ENCODE results near the gene GHR. TPM values are rescaled to one million over a fixed set of nuclear protein-coding genes. Genes with fewer than 3 reads are reported as not detected.

The GHR gene
- total RNA-seq, 1 donor from 2014 or later, result 6.6 TPM

DNA sequence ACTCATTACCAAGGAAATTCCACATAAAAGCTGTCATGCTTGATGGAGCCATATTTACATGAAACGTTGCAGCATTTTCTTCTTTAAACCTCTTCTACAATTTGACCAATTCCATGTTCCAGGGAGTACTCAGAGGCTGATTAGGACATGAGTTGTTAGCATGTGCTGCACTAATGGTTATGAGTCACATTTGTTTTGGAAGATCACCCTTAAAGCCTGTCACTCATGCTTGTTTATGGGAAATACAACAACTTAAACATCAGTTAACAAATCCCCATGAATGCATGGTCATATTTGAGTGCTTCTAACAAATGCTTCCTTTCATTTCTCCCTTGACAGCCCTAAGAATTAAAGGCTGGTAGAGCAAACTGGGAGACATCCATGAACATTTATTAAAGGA, 156.1 kb downstream of the GHR start:
- Mint-ChIP-seq H3K9me3 (ENCODE audit: low read depth) (peaks cover 6% of the 10 kb centered on the region), H3K36me3 (ENCODE audit: insufficient read depth) (peaks cover 3% of the 10 kb centered on the region), H3K4me3 (ENCODE audit: low read depth) (no peak overlapping the region), H3K27ac (no peak overlapping the region), H3K4me1 (ENCODE audit: low read depth) (no peaks in the 10 kb centered on the region), H3K27me3 (no peaks in the 10 kb centered on the region)
- no peak for DNase-seq (ENCODE audit: low spot score, unreplicated experiment)
- TF ChIP-seq, protein P1, sequence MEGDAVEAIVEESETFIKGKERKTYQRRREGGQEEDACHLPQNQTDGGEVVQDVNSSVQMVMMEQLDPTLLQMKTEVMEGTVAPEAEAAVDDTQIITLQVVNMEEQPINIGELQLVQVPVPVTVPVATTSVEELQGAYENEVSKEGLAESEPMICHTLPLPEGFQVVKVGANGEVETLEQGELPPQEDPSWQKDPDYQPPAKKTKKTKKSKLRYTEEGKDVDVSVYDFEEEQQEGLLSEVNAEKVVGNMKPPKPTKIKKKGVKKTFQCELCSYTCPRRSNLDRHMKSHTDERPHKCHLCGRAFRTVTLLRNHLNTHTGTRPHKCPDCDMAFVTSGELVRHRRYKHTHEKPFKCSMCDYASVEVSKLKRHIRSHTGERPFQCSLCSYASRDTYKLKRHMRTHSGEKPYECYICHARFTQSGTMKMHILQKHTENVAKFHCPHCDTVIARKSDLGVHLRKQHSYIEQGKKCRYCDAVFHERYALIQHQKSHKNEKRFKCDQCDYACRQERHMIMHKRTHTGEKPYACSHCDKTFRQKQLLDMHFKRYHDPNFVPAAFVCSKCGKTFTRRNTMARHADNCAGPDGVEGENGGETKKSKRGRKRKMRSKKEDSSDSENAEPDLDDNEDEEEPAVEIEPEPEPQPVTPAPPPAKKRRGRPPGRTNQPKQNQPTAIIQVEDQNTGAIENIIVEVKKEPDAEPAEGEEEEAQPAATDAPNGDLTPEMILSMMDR (IDR thresholded peaks at IDR 0.05; ENCODE audit: unreplicated experiment), result no peak

DNA sequence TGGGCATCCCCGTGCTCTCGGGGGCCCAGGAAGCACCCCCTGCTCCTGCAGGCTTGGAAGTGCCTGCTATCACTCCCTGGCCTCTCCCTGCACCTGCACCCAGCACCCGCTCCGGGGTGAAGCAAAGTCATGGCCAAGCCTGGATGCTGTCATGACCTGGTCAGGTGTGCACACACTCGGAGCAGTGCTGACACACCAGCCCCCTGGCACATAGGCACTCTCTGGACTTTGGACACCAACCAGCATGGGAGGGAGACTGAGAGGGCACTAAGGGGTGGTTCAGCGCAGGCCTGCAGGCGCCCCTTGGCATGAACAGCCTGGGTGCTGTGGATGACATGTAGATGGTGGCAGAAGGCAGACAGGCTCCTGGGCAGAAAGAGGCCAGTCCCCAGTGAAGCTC, 158.6 kb downstream of the GHR start:
- no peak for DNase-seq (ENCODE audit: low spot score, unreplicated experiment)
- H3K27ac Mint-ChIP-seq, result no peak overlapping the region

DNA sequence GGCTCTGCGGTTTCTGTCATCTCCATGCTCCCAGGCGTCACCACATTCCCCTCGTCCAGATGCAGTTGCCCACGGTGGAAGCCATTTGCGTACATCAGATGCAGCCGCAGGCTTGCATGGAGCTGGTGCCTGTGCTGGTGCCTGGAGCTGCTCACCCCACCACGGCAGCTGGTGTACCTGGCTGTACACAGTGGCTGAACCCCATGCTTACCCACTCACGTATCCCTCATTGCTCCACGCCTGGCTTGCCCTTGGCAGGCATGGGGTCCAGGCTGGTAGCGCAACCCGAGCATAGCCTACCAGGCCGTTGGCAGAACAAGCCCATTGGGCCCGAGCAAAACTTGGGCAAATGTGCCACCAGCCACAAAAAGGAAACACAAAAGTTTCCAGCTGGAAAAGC, 159.5 kb downstream of the GHR start:
- H3K9me3 Mint-ChIP-seq (ENCODE audit: low read depth), result peaks cover 6% of the 10 kb centered on the region
- TF ChIP-seq, protein P1 (IDR thresholded peaks at IDR 0.05; ENCODE audit: unreplicated experiment), result no peak
- H3K4me1 Mint-ChIP-seq (ENCODE audit: low read depth), result peaks cover 6% of the 10 kb centered on the region
- peaks cover 3% of the 10 kb centered on the region for H3K36me3 Mint-ChIP-seq (ENCODE audit: insufficient read depth)
- DNase-seq (ENCODE audit: low spot score, unreplicated experiment), result no peak
- H3K4me3 Mint-ChIP-seq (ENCODE audit: low read depth), result no peak overlapping the region
- H3K27ac Mint-ChIP-seq, result no peak overlapping the region
- H3K27me3 Mint-ChIP-seq, result no peaks in the 10 kb centered on the region

More for the DNA sequence above, 158.6 kb downstream of the GHR start:
- peaks cover 1% of the 10 kb centered on the region for H3K4me1 Mint-ChIP-seq (ENCODE audit: low read depth)
- no peaks in the 10 kb centered on the region for H3K27me3 Mint-ChIP-seq
- H3K4me3 Mint-ChIP-seq (ENCODE audit: low read depth), result no peak overlapping the region
- peaks cover 6% of the 10 kb centered on the region for H3K9me3 Mint-ChIP-seq (ENCODE audit: low read depth)
- H3K36me3 Mint-ChIP-seq (ENCODE audit: insufficient read depth), result peaks cover 3% of the 10 kb centered on the region
- TF ChIP-seq, protein P1 (IDR thresholded peaks at IDR 0.05; ENCODE audit: unreplicated experiment), result no peak

GRCh38 chr5:42583322-42583721, 160.1 kb downstream of the GHR start:
- Mint-ChIP-seq H3K36me3 (ENCODE audit: insufficient read depth) (peaks cover 3% of the 10 kb centered on the region), H3K27me3 (no peaks in the 10 kb centered on the region), H3K4me3 (ENCODE audit: low read depth) (no peak overlapping the region), H3K27ac (no peak overlapping the region), H3K4me1 (ENCODE audit: low read depth) (peaks cover 6% of the 10 kb centered on the region), H3K9me3 (ENCODE audit: low read depth) (peaks cover 6% of the 10 kb centered on the region)
- DNase-seq (ENCODE audit: low spot score, unreplicated experiment), result no peak
- TF ChIP-seq, protein P1 (IDR thresholded peaks at IDR 0.05; ENCODE audit: unreplicated experiment), result peak; percentile 76

DNA sequence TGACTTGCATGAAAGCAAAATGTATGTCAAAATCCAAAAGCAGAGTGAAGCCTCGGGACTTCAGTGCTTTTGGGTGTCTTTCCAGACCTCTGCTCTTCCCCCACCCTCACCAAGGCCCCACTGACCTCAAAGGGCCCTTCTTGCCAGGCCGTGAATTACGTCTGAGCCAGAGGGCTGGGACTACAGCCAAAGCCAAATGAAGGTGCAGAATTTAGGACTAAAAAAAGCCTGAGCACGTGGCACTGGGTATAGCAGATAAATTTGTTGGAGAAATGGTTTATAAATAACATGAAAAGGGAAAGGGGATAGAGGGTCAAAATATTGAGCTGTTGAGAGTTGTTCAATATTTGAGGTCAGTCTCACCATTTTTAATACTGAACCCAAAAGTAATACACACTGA, 163.4 kb downstream of the GHR start:
- H3K27ac Mint-ChIP-seq, result no peak overlapping the region
- no peaks in the 10 kb centered on the region for H3K27me3 Mint-ChIP-seq
- H3K36me3 Mint-ChIP-seq (ENCODE audit: insufficient read depth), result peaks cover 3% of the 10 kb centered on the region
- H3K4me1 Mint-ChIP-seq (ENCODE audit: low read depth), result peaks cover 20% of the 10 kb centered on the region
- H3K9me3 Mint-ChIP-seq (ENCODE audit: low read depth), result peaks cover 6% of the 10 kb centered on the region
- no peak overlapping the region for H3K4me3 Mint-ChIP-seq (ENCODE audit: low read depth)
- TF ChIP-seq, protein P1 (IDR thresholded peaks at IDR 0.05; ENCODE audit: unreplicated experiment), result no peak
- no peak for DNase-seq (ENCODE audit: low spot score, unreplicated experiment)
